Endodermal cell (in vitro differentiated cells): ENCODE measurements around the gene ADAM30. TPM values are rescaled to one million over a fixed set of nuclear protein-coding genes. Genes with fewer than 3 reads are reported as not detected.

Source experiments
- DNase-seq: peaks from one replicate; pipeline ENCODE4 v3.0.0-alpha.2; 2017
- H3K27ac ChIP-seq: 2 replicates; pipeline ENCODE4 v1.5.1; 2013; ENCODE audit warnings: mild to moderate bottlenecking, low read depth, low read length, moderate library complexity
- H3K27me3 ChIP-seq: 2 replicates; pipeline ENCODE4 v1.6.1; 2013; ENCODE audit warnings: mild to moderate bottlenecking, low read length, moderate library complexity; ENCODE audit not compliant: insufficient read depth, control insufficient read depth, poor library complexity, severe bottlenecking
- H3K36me3 ChIP-seq: 2 replicates; pipeline ENCODE4 v1.7.0; 2013; ENCODE audit warnings: mild to moderate bottlenecking, low read length, moderate library complexity; ENCODE audit not compliant: control insufficient read depth, insufficient read depth
- H3K4me1 ChIP-seq: one replicate; pipeline ENCODE4 v1.7.0; 2013; ENCODE audit warnings: low read length; ENCODE audit not compliant: control insufficient read depth, insufficient read depth
- H3K4me3 ChIP-seq: 2 replicates; pipeline ENCODE4 v1.5.1; 2013; ENCODE audit warnings: mild to moderate bottlenecking, low read length, moderate library complexity
- H3K9ac ChIP-seq: 2 replicates; pipeline ENCODE4 v1.6.1; 2013; ENCODE audit warnings: mild to moderate bottlenecking, low read length, moderate library complexity; ENCODE audit not compliant: poor library complexity, severe bottlenecking; ENCODE audit errors: extremely low read depth
- H3K9me3 ChIP-seq: 2 replicates; pipeline ENCODE4 v1.6.1; 2013; ENCODE audit warnings: mild to moderate bottlenecking, low read length, moderate library complexity; ENCODE audit not compliant: control insufficient read depth
- H3K27ac Mint-ChIP-seq: 2 replicates; pipeline ENCODE4 v1.8.0; 2020; ENCODE audit warnings: mixed read lengths
- H3K27me3 Mint-ChIP-seq: 2 replicates; pipeline ENCODE4 v1.8.0; 2021; ENCODE audit warnings: mild to moderate bottlenecking, mixed read lengths; ENCODE audit not compliant: insufficient read depth
- H3K36me3 Mint-ChIP-seq: 2 replicates; pipeline ENCODE4 v1.8.0; 2020; ENCODE audit warnings: low read depth, mixed read lengths
- H3K4me1 Mint-ChIP-seq: 2 replicates; pipeline ENCODE4 v1.8.0; 2020; ENCODE audit warnings: mixed read lengths
- H3K4me3 Mint-ChIP-seq: 2 replicates; pipeline ENCODE4 v1.8.0; 2020; ENCODE audit warnings: mild to moderate bottlenecking, moderate library complexity, mixed read lengths
- H3K9me3 Mint-ChIP-seq: 2 replicates; pipeline ENCODE4 v1.8.0; 2020; ENCODE audit warnings: mild to moderate bottlenecking, mixed read lengths
- WGBS, 2 experiments: methylation state at CpG; one replicate each; pipeline versions ENCODE4 v1.1.5 to v1.1.7; 2013; ENCODE audit warnings: missing lambda C conversion rate in 2 of 2, mixed read lengths in 1 of 2; ENCODE audit not compliant: insufficient coverage in 1 of 2, insufficient read length in 1 of 2; 5-methylcytosine and 5-hydroxymethylcytosine counted together
- total RNA-seq, 2 donors: library from RNA; stranded (reverse); fragmentation: NEBNext Ultra II Directional in 1 of 2; extraction: Animal tissue kit (Norgen Biotek cat#: 25700) in 1 of 2; gene quantifications; 2 replicates in 1 of 2; 3 replicates in 1 of 2; pipeline ENCODE4 v1.2.1, GENCODE V29; 2021
- TF ChIP-seq, protein P1 (sequence below): fragments of 200-600 bp; sonication (generic); conservative IDR thresholded peaks from 2 replicates; pipeline ENCODE4 v1.5.0; 2021; ENCODE audit warnings: antibody characterized with exemption, mild to moderate bottlenecking

ADAM30 gene
- total RNA-seq, 2 donors from 2014 or later, result not detected

DNA sequence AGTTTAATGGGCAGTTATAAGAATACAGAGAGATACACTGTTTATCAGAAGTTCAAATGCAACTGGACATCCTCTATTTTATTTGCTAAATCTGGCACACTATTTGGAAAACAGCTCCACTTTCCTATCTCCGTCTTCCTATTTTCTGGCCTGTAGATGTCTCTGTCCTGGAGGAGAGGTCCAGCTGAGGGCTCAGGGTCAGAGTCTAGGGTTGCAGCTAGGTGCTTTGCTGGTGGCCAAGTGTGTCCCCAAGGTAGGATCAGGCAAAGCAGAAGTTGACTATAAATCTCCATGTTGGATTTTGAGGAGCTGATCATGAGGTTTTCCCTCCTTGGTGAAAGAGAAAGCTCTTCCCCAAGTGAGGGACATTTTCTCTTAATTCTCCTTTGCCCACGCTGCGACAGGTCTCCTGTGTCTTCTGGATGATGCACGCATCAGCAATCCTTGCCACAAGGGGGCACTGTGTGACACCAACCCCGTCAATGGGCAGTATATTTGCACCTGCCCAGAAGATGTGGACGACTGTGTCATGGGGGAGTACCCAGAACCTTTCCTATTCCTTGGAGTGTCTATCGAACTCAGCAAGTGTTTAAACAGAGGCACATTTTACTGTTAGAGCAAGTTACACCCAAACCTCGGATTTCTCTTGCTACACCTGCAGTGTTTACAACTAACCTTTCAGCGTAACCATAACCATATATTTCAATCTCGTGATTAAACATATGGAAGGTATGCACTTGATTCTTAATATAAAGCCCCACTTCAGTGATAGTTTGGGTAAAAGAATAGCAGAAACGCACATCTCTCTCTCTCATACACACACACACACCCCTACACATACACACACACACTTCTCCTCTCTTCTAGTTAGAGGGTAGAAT is 10.2 kb downstream of the ADAM30 start:
- Histone ChIP-seq H3K4me3 (no peak overlapping the region), H3K36me3 (no peaks in the 10 kb centered on the region), H3K9me3 (peaks cover 7% of the 10 kb centered on the region), H3K27me3 (no peaks in the 10 kb centered on the region), H3K9ac (no peak overlapping the region), H3K27ac (no peak overlapping the region), H3K4me1 (no peaks in the 10 kb centered on the region)
- Mint-ChIP-seq H3K4me3 (no peak overlapping the region), H3K4me1 (no peaks in the 10 kb centered on the region), H3K27ac (no peak overlapping the region), H3K9me3 (peaks cover 7% of the 10 kb centered on the region), H3K27me3 (peaks cover 3% of the 10 kb centered on the region), H3K36me3 (no peaks in the 10 kb centered on the region)
- TF ChIP-seq, protein P1, sequence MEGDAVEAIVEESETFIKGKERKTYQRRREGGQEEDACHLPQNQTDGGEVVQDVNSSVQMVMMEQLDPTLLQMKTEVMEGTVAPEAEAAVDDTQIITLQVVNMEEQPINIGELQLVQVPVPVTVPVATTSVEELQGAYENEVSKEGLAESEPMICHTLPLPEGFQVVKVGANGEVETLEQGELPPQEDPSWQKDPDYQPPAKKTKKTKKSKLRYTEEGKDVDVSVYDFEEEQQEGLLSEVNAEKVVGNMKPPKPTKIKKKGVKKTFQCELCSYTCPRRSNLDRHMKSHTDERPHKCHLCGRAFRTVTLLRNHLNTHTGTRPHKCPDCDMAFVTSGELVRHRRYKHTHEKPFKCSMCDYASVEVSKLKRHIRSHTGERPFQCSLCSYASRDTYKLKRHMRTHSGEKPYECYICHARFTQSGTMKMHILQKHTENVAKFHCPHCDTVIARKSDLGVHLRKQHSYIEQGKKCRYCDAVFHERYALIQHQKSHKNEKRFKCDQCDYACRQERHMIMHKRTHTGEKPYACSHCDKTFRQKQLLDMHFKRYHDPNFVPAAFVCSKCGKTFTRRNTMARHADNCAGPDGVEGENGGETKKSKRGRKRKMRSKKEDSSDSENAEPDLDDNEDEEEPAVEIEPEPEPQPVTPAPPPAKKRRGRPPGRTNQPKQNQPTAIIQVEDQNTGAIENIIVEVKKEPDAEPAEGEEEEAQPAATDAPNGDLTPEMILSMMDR, result peak; percentile 92
- 39 to 56% methylated on average over 7 to 10 of the region's 11 CpGs for WGBS, 2 experiments
- DNase-seq, result peak; percentile 89

DNA sequence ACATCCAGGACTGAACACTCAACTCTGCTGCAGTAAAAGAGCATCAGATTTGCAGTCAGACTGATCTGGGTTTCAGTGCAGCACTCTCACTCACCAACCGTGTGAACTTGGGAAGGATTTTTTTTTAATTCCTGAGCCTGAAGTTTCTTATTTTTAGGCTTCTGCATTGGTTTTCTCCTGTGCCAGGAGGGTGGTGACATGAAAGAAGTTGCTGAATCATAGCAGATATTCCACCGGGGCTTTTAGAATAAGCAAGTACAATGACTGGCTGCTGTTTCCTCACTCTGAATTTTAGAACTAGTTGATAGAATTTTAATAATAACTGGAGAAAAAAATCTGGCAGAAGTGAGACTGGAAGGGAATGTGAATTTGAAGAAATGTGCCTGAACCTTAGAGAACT is 11.6 kb downstream of the ADAM30 start:
- WGBS, 2 experiments, result 74 to 93% methylated on average over 2 of the region's 2 CpGs
- DNase-seq, result no peak
- no peak overlapping the region for H3K27ac ChIP-seq
- Mint-ChIP-seq H3K4me3 (no peak overlapping the region), H3K4me1 (no peaks in the 10 kb centered on the region), H3K27me3 (peaks cover 3% of the 10 kb centered on the region), H3K36me3 (no peaks in the 10 kb centered on the region), H3K27ac (no peak overlapping the region), H3K9me3 (peaks cover 7% of the 10 kb centered on the region)
- TF ChIP-seq, protein P1, result no peak
- no peaks in the 10 kb centered on the region for H3K36me3 ChIP-seq
- no peak overlapping the region for H3K9ac ChIP-seq
- H3K27me3 ChIP-seq, result no peaks in the 10 kb centered on the region
- H3K9me3 ChIP-seq, result peaks cover 7% of the 10 kb centered on the region
- H3K4me3 ChIP-seq, result no peak overlapping the region
- no peaks in the 10 kb centered on the region for H3K4me1 ChIP-seq

DNA sequence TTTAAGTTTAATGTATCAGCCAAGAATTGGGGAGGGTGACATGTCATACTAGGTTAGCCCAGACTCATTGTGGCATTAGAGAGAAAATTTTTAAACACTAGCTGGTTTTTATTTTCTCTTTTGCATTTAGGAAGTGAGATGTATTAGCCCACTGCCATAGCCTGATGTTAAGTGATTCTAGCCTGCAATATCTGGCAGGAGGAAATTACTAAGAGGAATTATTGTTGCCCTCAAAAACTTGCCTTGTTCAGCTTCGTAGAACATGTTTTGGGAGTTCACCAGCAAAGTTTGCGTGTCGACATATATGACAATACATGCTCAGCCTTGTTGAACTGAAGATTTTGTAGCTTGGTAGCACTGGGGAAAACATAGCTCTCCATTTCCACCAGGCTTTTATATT is 12.5 kb downstream of the ADAM30 start:
- H3K9ac ChIP-seq, result no peak overlapping the region
- H3K27me3 Mint-ChIP-seq, result peaks cover 3% of the 10 kb centered on the region
- H3K4me3 Mint-ChIP-seq, result no peak overlapping the region
- H3K27ac Mint-ChIP-seq, result no peak overlapping the region
- H3K4me1 ChIP-seq, result no peaks in the 10 kb centered on the region
- H3K36me3 ChIP-seq, result no peaks in the 10 kb centered on the region
- H3K4me3 ChIP-seq, result no peak overlapping the region
- 91 to 92% methylated on average over 3 of the region's 3 CpGs for WGBS, 2 experiments
- H3K27me3 ChIP-seq, result no peaks in the 10 kb centered on the region
- H3K27ac ChIP-seq, result no peak overlapping the region
- H3K4me1 Mint-ChIP-seq, result no peaks in the 10 kb centered on the region
- peaks cover 4% of the 10 kb centered on the region for H3K9me3 ChIP-seq
- H3K36me3 Mint-ChIP-seq, result no peaks in the 10 kb centered on the region
- H3K9me3 Mint-ChIP-seq, result peaks cover 7% of the 10 kb centered on the region
- TF ChIP-seq, protein P1, result no peak
- DNase-seq, result no peak
